Neutrophil (primary cell): Measurements from ENCODE around the gene LRRC27.

Experiments used
- H3K27ac ChIP-seq: fragments of 200-600 bp; sonication (generic); 2 replicates; pipeline ENCODE4 v1.5.1; 2016; ENCODE audit warnings: mild to moderate bottlenecking, moderate library complexity
- H3K27me3 ChIP-seq: fragments of 200-600 bp; sonication (generic); 2 replicates; pipeline ENCODE4 v1.6.0; 2016; ENCODE audit warnings: mild to moderate bottlenecking
- H3K36me3 ChIP-seq: fragments of 200-600 bp; sonication (generic); 2 replicates; pipeline ENCODE4 v1.5.1; 2017
- H3K4me1 ChIP-seq, 2 experiments: fragments of 200-600 bp in 1 of 2; sonication (generic) in 1 of 2; 1 replicate in 1 of 2; 2 replicates in 1 of 2; pipeline versions ENCODE4 v1.5.1 to v1.6.1; 2013 to 2016; ENCODE audit warnings: low read depth in 1 of 2, low read length in 1 of 2, mild to moderate bottlenecking in 1 of 2, moderate library complexity in 1 of 2; ENCODE audit not compliant: control insufficient read depth in 1 of 2, insufficient read depth in 1 of 2
- H3K4me3 ChIP-seq, 2 experiments: fragments of 200-600 bp in 1 of 2; sonication (generic) in 1 of 2; 1 replicate in 1 of 2; 2 replicates in 1 of 2; pipeline ENCODE4 v1.5.1; 2013 to 2016; ENCODE audit warnings: low read depth in 1 of 2, low read length in 1 of 2, mild to moderate bottlenecking in 1 of 2, moderate library complexity in 1 of 2
- H3K9me3 ChIP-seq: fragments of 200-600 bp; sonication (generic); 2 replicates; pipeline ENCODE4 v1.5.1; 2016
- CTCF ChIP-seq: fragments of 200-600 bp; sonication (generic); IDR thresholded peaks from 2 replicates; pipeline ENCODE4 v1.5.1; 2016; ENCODE audit warnings: antibody characterized with exemption

LRRC27 gene

DNA sequence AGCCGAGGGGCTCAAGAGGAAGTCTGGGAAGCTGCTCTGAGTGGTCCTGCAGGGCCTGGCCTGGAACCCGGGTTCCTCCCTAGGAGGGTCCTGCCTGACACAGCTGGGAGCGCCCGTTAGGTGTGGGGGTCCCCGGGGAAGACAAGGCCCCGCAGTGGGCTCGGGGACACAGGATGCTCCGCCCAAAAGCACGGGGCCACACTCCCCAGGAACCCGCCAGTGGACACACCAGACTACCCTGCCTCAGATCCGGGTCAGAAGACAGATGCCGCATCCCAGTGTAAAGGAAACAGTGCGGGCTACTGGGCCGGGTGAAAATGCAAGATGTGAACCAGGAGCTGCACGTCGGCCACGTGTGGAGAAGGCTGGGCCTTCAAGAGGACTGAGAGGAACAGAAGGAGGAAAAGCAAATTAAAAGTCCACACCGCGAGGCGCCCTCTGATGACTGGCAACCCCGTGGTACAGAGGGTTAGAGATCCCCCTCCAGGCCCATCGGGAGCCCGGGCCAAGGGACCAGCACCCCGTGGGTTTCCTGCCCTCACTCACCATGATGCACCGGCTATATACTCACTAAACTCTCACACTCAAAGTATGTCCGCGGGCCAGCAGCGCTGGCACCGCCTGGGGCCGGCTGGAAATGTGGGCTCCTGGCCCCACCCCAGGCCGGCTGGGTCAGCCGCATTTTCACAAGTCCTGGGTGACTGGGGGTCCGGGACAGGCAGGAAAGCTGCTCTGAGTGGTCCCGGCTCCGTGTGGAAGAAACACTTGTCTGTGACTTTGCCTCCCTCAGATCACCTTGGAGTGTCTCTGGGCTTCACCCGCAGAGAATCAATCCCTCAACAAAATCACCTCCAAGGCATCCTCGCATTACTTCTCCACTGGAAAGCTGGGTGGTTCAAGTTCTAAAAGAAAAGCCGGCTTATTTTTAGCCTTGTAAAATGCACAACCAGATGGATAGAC is 30.3 kb upstream of the LRRC27 start:
- H3K4me1 ChIP-seq = peaks cover 2 to 5% of the 10 kb centered on the region in 2 experiments
- H3K4me3 ChIP-seq = no peak overlapping the region
- H3K9me3 ChIP-seq = no peaks in the 10 kb centered on the region
- peaks cover 71% of the 10 kb centered on the region for H3K27me3 ChIP-seq
- no peak for TF ChIP-seq CTCF
- no peak overlapping the region for H3K27ac ChIP-seq
- no peaks in the 10 kb centered on the region for H3K36me3 ChIP-seq

DNA sequence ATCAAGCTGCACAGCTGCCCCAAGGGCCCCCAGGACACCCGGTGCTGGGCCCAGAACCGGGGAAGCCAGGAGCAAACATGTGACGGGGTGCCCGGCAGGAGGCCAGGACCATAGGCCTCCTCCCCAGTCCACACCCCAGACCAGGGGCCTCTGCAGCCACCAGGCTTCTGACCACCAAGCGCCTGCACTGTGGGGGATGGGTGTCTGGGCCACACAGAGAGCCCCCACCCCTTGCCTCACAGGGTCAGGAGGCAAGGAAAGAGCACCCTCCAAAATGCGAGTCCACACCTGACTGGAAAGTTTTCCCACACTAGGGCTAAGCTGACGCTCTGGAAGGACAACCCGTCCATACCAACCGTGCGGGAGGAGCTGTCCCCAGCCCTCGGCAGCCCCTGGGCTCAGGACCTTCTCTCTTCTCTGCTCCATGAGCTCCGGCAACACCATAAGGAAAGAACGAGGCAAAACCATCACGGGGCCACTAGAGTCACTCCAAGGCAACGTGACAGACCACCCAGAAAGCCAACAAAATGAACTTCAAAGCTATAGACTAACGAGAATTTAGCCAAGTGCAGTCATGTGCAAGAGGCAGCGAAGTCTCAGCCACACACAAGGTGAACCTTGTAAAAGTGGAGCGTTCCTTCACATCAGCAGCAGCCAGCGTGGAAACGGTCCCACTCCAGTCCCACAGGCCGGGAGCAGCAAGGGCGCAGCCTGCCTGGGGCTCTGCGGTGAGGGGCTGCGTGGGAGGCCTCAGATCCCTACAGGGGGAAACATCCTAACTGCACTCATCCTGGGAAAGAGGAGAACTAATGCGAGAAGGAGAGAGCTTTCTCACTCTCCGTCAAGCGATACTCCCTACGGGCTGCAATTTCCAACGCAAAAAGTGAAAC is 29.3 kb upstream of the LRRC27 start:
- no peak for TF ChIP-seq CTCF
- Histone ChIP-seq H3K36me3 (no peaks in the 10 kb centered on the region), H3K27ac (no peak overlapping the region), H3K4me3 (no peak overlapping the region), H3K4me1 (peaks cover 8 to 13% of the 10 kb centered on the region in 2 experiments), H3K27me3 (peaks cover 70% of the 10 kb centered on the region), H3K9me3 (no peaks in the 10 kb centered on the region)

GRCh38 chr10:132303361-132304115 is 28.5 kb upstream of the LRRC27 start:
- Histone ChIP-seq H3K27me3 (peaks cover 71% of the 10 kb centered on the region), H3K27ac (no peak overlapping the region), H3K4me3 (no peak overlapping the region), H3K9me3 (no peaks in the 10 kb centered on the region), H3K4me1 (peaks cover 12 to 19% of the 10 kb centered on the region in 2 experiments), H3K36me3 (no peaks in the 10 kb centered on the region)
- TF ChIP-seq CTCF = no peak

GRCh38 chr10:132304756-132305509 is 27.1 kb upstream of the LRRC27 start:
- Histone ChIP-seq H3K4me3 (no peak overlapping the region), H3K4me1 (peaks cover 13 to 23% of the 10 kb centered on the region in 2 experiments), H3K27ac (no peak overlapping the region), H3K27me3 (peaks cover 77% of the 10 kb centered on the region), H3K9me3 (no peaks in the 10 kb centered on the region), H3K36me3 (no peaks in the 10 kb centered on the region)
- TF ChIP-seq CTCF = no peak
